HG03097 (cell line): ENCODE results near the gene SH3GL1.

Source experiments
- ATAC-seq: cut with Tn5 transposase; IDR thresholded peaks from one replicate; pipeline ENCODE4 v1.9.1; 2021; ENCODE audit not compliant: unreplicated experiment, low FRiP score

The SH3GL1 gene, protein sequence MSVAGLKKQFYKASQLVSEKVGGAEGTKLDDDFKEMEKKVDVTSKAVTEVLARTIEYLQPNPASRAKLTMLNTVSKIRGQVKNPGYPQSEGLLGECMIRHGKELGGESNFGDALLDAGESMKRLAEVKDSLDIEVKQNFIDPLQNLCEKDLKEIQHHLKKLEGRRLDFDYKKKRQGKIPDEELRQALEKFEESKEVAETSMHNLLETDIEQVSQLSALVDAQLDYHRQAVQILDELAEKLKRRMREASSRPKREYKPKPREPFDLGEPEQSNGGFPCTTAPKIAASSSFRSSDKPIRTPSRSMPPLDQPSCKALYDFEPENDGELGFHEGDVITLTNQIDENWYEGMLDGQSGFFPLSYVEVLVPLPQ

DNA sequence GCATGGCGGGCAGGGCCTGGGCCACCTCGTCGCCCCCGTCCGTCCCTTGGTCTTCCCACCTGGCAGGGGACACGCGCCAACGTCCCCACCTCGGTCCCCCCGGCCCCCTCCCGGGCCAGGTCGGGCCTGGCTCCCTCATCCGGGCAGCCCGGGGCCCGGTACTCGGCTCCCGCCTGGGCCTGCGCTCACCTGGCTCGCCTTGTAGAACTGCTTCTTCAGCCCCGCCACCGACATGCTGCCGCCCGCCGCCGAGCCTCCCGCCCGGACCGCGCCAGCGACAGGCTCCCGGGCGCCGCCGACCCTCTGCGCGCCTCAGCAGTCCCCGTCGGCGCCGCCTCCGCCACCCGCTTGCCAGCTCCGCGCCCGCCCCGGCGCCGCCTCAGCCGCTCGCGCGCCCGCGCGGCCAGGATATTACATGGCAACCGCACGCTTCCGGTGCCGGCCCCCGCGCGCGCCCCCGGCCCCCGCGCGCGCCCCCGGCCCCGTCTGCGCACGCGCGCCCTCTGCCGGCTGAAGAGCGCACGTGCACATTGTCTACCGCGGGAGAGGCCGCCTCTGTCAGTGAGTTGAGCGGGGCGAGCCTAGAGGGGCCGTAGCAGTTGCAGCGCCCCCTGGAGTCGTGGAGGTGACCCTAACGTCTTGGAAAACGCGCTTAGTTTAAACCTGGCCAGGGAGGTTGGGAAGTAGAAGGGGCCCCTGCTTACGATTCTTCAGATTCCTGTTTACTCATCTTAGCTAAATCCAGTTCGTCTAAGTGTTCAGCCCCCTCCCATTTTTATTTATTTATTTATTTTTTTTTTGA lies at the start of gene SH3GL1:
Gene SH3GL1, minus strand, starts transcription at position 413 of the 802 bp plus-strand sequence. Its CDS starts 179 bp downstream, at position 234.
- ATAC-seq, result peak; percentile 61

DNA sequence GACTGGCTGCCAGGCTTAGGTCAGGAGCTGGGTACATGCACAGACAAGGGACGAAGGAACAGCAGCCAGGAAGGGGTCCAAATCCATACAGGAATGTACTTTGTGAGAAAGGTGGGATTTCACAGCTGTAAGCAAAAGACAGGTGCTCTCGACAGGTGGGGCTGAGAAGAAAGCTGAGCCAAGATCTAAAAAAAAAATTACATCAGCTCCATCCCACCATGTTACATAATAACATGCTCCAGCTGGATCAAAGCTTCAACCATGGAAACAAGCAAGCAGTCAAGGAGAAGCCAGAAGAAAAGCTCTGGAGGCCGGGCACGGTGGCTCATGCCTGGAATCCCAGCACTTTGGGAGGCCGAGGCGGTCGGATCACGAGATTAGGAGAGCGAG lies 49.3 kb upstream of the SH3GL1 start:
- ATAC-seq, result no peak

DNA sequence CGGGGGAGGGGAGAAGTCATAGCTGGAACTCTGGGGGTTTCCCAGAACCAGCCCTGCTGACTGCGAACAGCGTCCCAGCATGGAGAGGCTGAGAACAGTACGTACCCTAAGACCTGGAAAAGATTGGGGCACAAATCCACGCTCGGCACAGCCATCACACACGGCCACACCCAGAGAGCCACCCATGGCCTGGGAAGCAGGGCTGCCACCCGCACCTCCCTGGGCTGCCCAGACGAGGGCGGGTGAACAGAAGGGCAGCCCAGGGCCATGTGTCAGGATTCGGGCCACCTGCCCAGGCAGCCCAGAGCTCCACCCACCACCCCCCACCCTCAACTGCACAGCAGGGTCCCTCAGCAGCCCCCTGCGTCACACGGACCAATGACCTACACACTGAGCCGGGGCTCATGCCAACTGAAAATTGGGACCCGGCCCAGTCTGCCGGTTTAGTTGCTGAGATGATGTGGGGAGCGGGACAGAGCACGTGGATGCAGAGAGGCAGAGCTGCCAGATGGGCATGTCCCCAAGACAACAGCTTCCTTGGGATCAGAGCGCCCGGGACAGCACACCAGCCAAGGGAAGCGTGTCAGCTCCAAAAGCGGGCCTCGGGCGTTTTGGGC lies 48.8 kb upstream of the SH3GL1 start:
- no peak for ATAC-seq

DNA sequence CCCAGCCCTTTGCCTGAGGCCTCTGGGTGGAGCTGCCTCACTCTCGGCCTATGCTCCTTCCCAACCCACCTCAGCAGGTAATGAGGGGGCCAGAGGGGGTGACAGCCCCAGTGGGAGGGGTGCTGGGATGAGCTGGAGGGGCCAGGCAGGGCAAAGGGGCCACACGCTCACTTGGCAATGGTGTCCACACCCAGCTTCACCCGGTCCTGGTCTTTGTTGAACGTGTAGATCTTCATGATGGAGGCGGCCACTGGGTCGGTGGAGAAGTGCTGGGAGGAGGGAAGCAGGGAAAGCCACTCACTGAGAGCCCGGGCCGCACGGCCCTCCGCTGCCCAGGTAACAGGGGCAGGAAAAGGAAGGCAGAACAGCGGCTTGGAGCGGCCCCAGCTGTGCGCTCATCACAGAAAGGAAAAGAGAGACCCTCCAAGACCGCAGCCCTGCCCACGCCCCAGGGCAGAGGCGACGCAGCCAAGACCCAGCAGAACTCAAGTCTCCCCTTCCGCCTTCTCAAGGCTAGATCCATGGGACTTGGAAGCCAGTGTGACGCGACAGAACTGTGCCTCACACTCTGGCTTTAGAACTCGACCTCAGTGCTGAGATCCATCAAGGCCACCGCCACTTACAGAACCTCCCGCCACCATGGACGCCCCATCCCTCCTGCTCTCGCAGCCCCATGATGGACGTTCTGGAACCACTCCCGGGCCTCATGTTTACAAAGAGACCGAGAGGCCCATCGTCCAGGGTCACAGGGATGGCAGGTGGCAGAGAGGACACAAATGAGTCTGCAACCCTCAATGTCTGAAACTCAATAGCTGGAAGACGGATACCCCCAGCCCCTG lies 48.0 kb upstream of the SH3GL1 start:
- no peak for ATAC-seq

DNA sequence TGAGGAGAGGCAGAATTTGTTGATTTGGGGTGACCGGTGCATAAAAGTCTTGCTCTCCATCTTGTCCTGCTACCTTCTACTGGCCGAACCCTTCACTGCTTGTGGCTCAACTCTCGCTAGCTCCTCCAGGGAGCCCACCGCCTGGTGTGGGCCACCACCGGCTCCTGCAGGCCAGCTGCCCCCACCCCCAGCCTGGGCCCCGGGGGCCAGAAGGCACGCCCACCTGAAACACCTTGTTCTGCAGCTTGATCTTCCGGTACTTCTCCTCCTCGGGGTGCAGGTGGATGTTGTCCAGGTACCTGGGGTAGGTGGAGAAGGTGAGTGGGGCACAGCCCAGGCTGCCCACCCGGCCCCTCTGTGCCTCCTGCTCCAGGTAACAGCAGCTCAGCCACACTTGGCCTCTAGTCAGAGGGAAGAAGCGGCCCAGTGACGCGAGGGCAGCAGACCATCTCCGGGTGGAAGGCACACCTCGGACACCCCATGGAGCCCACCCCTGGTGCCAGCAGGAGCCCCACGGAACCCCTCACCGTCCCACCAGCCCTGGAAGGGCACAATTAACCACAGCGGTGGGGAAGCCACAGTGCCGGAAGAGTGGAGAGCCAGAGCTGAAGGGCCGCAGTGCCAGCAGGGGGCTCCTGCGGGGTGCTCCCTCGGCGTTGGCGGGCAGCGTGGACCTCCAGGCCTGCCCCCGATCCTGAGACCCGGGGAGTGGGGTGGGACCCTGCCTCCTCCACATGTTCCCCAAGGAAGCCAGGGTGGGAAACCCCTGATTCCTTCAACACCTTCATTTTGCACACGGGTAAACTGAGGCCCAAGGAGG lies 47.2 kb upstream of the SH3GL1 start:
- ATAC-seq, result no peak

DNA sequence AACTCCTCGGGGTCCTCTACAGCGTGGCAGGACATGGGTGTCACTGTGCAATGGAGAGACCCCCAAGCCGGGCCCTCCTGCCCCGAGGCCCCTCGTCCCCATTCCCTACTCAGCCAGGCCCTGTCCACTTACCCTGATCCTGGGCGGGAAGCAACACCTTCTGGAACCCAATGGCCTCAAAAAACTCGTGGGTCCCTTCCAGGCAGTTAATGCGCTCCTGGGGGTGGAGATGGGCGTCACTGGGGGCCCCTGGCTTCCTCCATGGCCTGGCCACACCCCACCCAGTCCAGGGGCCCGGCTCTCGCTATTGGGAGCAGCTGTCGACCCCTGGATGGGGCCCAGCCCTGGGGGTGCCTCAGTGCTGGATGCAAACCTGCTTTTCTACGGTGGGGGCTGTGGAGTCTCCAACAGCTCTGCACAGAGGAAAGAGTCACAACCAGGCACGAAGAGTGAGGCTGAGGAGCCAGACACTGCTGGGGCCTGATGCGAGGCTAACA lies 46.4 kb upstream of the SH3GL1 start:
- ATAC-seq, result no peak

DNA sequence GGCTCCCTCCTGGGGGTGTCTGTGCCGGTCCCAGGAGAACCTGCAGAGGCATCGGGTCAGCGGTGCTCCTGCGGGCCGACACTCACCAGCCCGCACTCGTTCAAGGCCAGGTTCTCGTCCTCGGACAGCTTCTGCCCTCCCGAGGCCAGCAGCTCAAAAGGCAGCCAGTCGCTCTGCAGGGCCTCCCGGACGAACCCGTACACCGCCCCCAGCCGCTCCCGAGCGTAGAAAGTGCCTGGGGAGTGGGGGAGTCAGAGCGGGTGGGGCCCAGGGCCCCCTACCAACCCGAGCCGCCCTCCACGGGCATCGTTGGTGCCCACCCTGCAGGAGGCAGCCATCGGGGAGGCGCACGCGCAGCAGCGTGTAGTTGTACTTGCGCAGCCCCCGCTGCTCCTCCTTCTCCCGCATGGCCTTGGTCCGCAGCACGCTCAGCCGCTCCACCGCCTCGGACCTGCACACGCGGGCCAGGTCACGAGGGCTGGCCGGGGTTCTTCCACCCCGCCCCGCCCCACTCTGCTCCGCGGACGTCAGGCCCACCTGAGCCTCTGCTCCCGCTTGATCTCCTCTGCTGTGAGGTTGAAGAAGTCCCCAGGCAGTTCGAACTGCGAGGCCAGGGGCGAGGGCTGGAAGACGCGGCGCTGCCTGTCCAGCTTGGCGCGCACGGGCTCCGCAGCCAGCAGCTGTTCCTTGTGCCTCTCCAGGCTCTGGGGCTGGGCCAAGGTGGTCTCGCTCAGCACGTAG lies 45.8 kb upstream of the SH3GL1 start:
- no peak for ATAC-seq

DNA sequence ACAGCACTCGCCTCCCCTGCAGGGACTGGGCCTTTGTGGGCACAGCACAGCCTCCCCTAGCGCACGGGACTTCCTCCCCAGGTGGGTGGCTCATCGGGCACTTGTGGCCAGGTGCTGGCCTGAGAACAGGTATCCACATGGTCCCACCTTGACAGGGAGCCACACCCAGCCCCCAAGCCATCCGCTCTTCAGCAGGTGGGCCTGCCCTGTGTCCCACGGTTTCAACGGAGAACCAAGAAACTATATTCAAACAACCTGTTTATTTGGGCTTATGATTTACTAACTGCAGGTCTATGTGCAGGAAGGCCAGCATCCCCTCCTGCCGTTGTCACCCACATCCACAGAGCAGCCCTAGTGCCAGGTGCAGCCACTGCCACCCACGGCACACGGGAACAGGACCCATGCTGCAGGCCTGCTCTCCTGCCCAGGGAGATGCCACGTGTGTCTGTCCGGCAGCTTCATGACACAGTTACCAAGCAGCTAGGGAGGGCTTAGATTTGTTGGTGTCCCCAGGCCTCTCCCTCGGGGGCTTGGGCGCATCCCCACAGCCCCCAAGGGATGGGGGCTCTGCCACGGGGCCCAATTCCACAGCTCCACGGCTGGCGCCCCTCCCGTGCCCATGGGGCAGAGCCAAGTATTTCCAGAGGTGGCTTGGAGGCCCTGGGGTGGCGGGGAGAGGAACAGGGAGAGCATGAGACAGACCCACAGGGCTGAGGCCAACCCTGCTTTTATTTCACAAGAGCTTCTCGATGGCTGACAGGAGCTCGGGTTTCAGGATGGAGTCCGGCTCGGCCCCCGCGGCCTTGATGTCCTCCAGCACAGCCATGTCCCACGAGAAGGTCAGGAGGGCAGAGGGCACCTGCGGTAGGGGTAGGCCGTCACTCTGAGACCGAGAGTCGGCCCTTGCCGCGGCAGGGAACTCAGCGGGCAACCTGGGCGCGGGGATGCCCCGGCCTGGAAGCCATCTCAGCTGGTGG lies 44.7 kb upstream of the SH3GL1 start:
- ATAC-seq, result no peak

DNA sequence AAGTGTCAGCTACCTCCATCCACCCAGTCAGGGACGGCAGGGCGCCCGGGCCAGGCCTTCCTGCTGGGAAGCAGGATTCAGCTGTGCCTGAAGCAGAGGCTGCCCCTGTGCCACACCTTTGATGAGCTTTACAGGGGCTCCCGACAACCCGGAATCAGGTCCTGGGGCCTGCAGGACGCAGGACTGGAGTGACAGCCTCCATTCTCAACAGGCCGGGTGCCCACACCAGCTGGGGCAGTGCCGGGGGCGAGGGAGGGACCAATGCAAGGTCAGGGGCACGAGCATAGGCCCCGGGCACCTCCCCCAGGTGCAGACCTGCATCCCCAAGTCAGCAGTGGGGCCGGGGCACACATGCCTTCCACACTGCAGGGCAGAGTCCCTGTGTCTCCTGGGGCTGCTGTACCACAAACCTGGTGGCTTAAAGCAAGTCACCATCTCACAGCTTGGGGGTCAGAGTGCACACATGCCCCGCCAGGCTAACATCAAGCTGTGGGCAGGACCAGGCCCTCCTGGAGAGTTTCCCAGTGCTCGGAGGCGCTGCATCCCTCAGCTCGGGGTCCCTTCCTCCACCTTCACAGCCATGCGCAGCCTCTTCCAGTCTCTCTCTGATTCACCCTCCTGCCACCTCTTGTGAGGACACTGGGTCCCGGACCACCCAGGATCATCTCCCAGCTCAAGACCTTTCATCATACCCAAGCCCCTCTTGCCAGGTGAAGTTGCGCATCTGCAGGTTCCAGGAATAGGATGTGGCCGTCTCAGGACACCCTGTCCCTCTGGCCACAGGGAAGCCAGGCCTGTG lies 43.8 kb upstream of the SH3GL1 start:
- no peak for ATAC-seq

DNA sequence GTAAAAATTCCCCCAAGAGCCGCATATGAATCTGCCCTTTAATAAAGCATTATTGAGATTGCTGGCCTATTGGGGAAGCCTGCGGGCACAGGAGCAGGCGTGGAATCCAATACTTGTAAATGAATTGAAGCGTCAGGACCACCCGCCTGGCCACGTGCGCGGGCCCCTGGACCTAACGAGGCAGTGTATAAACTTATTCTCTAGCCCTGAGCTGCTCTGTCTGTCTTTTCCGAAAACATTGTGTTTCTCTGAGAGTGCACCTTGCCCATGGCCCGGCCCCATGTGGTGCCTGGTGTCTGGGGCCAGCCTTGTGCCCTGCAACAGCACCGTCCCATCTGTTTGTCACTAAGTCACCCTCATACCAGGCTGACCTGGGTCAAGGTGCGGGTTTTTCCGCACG lies 42.8 kb upstream of the SH3GL1 start:
- ATAC-seq, result no peak

DNA sequence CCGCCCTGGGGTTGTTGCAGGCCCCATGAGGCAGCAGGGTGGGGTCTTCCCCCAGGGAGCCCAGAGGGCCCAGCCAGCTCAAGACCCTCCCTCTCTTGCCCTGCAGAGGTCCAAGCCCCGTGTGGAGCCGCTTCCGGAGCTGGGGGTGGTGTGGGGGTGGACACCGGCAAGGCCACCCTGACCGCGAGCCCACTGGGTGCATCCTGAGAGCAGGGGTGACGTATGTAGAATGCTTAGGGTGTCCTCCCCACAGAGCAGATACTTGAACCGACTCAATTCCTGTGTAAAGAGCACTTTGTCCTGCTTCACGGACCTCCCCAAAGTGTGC lies 42.4 kb upstream of the SH3GL1 start:
- no peak for ATAC-seq

DNA sequence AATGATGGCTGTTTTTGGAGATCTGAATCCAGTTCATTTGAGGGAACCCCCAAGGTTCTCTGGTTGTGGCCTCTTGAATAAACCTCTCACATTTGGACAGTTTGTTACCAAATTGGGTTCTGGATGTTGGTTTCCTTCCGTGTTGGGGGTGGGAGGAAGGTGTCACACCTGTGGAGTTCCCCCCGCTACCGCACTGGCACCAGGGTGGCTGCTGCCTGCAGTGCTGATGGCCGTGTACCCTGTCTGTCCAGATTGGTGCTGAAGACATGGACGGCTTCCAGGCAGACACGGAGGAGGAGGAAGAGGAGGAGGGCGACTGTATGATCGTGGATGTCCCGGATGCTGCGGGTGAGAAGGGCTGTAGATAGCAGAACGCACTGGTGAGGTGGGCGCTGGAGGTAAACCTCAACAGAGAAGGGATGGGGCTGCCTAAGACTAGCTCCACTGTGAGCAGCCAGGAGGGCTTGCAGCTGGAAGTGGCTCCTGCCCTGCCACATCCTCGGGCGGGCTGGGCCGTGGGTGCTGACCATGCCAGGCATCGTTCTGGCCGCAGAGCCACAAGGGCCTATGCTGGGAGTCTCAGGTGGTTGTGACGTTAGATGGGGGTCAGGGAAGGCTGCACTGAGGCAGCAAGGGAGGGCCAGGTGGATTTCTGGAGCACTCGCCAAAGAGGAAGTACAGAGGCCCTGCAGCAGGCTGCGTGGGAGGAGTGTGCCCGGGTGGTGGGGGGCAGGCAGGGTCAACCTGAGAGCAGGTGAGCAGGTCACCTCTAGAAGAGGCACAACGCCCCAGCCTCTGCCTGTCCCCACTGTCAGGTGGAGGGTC lies 41.9 kb upstream of the SH3GL1 start:
- ATAC-seq, result no peak

DNA sequence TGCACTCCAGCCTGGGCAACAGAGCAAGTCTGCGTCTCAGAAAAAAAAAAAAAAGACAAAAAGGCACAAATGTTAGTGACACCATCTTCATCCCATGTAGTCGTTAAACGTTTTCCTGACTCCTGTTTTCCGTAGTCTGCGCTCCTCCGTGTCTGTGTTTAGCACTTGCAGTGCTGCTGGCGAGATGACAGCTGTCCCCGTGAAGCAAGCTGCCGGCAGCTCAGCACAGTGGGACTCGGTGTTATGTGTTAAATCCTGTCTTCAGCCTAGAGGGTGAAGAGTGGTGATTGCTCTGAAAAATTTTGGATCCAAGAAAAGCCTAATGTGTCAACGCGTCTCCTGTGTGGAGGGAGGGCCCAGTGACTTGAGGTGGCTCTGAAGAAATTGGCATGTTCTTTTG lies 38.9 kb upstream of the SH3GL1 start:
- no peak for ATAC-seq

DNA sequence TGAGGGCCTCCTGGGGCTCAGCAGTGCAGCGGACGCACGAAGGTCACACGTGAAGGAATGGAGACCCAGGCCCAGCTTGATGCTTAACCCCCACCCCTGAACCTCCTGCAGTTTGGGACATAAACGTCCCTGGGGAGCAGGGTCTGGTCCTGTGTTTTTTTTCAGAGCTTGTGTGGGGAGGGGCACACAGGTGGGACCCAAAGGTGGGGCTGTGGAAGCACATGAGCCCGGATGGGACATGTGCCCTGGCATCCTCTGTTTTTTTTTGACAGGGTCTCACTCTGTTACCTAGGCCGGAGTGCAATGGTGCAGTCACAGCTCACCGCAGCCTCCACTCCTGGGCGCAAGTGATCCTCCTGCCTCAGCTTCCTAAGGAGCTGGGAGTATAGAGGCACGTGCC lies 36.8 kb upstream of the SH3GL1 start:
- ATAC-seq, result no peak

DNA sequence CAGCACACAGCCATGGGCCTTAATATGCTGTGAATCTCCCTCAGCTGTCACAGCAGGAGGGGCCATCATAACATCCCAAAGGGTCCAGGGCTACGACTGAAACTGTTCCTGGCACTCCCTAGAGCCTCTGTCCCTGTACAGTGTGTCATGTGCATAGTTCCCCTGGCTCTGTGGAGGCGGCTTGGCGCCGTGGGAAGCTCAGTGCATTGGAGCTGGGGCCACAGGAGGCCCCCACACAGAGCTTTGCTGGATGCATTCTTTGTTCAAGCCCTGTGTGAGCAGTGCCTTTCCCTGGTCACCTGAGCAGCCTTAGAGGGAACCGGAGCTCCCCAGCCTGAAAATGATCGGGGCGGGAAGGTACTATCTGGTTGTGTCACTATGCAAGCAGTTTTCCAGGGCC lies 35.9 kb upstream of the SH3GL1 start:
- ATAC-seq, result no peak

DNA sequence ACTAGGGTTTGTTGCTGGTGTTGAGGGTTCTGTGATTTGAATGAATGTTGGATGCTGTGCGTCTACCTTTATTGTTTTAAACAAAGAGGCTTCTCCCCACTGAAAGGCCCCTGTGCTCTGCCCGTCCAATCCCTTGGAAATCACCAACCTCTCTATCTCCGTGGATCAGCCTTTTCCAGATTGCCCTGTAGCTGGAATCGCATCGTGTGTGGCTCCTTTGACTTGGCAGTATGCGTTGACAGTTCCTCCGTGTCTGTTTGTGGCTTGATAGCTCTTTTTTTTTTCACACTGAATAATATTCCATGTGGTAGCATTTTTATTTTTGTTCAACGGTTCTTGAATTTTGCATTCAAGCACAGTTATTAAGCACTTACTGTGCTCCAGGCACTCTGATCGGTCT lies 34.0 kb upstream of the SH3GL1 start:
- no peak for ATAC-seq
